K562 (cell line): ENCODE data around the gene C1orf174. TPM values are rescaled to one million over a fixed set of nuclear protein-coding genes. Genes with fewer than 3 reads are reported as not detected.
A peak's percentile ranks its signal among the peaks of the same experiment; 100 is the strongest.

Source experiments
- BRCA1 ChIP-seq, 2 experiments: fragments of 450-650 bp in 1 of 2; sonication (generic) in 1 of 2; formaldehyde crosslinking in 1 of 2; IDR thresholded peaks; 2 replicates each; pipeline versions ENCODE4 v1.5.0 to v1.6.1; 2017 to 2020; ENCODE audit warnings: mild to moderate bottlenecking in 1 of 2, missing genetic modification reagents in 1 of 2
- ETV1 ChIP-seq: fragments of 450-650 bp; conservative IDR thresholded peaks from 2 replicates; pipeline ENCODE4 v1.6.1; 2016; ENCODE audit warnings: missing genetic modification characterization, control low read depth, low read depth, missing compliant biosample characterization
- FOXJ2 ChIP-seq: fragments of 200-800 bp; sonication (Bioruptor generic); IDR thresholded peaks from 2 replicates; pipeline ENCODE4 v1.6.1; 2016; ENCODE audit warnings: missing genetic modification characterization, missing compliant biosample characterization
- HDAC8 ChIP-seq: fragments of 450-650 bp; IDR thresholded peaks from 2 replicates; pipeline ENCODE4 v1.6.1; 2016; ENCODE audit warnings: mild to moderate bottlenecking, missing genetic modification characterization, moderate library complexity, missing compliant biosample characterization
- HNRNPUL1 ChIP-seq: fragments of 200-400 bp; formaldehyde crosslinking; IDR thresholded peaks from 2 replicates; pipeline ENCODE4 v1.6.1; 2017; ENCODE audit warnings: low read length
- NEUROD1 ChIP-seq: fragments of 150-350 bp; IDR thresholded peaks from 2 replicates; pipeline ENCODE4 v1.6.1; 2014; ENCODE audit warnings: borderline replicate concordance, low read length, low read depth; ENCODE audit not compliant: partially characterized antibody
- NFYB ChIP-seq: IDR thresholded peaks from 2 replicates; pipeline ENCODE4 v1.6.1; 2011; ENCODE audit warnings: mild to moderate bottlenecking, moderate library complexity; ENCODE audit not compliant: insufficient read length; ENCODE audit errors: extremely low read depth
- PCBP1 ChIP-seq: fragments of 200-400 bp; formaldehyde crosslinking; IDR thresholded peaks from 2 replicates; pipeline ENCODE4 v1.6.1; 2018; ENCODE audit warnings: mild to moderate bottlenecking, low read depth, low read length; ENCODE audit not compliant: poor library complexity, severe bottlenecking
- PHF21A ChIP-seq: fragments of 450-650 bp; IDR thresholded peaks from 2 replicates; pipeline ENCODE4 v1.6.1; 2017; ENCODE audit warnings: low read depth, borderline replicate concordance
- RB1 ChIP-seq: fragments of 450-650 bp; IDR thresholded peaks from 2 replicates; pipeline ENCODE4 v1.6.1; 2017; ENCODE audit warnings: low read depth, mild to moderate bottlenecking
- SMARCA4 ChIP-seq: fragments of 450-650 bp; IDR thresholded peaks from 2 replicates; pipeline ENCODE4 v1.6.1; 2016
- SREBF1 ChIP-seq: fragments of 150-350 bp; IDR thresholded peaks from 2 replicates; pipeline ENCODE4 v1.6.1; 2014; ENCODE audit warnings: antibody characterized with exemption, low read depth, low read length, borderline replicate concordance
- ZKSCAN1 ChIP-seq: fragments of 150-350 bp; IDR thresholded peaks from 2 replicates; pipeline ENCODE4 v1.6.1; 2016; ENCODE audit warnings: low read depth, low read length
- ZNF586 ChIP-seq: fragments of 450-650 bp; formaldehyde crosslinking; conservative IDR thresholded peaks from 2 replicates; pipeline ENCODE4 v1.4.0; 2020; ENCODE audit warnings: mild to moderate bottlenecking, moderate library complexity
- polyA plus RNA-seq, 8 experiments: library from polyadenylated mRNA; depleted of rRNA in 4 of 8; stranded (reverse) in 5 of 8; unstranded in 3 of 8; fragments of >200 nt; fragmentation: Nextera tagmentation in 2 of 8; fragmentation: Illumina TruSeq in 1 of 8; extraction: Ambion mirVana in 2 of 8; extraction: Trizol in 1 of 8; gene quantifications; 2 replicates each; pipeline versions ENCODE4 v1.2.1 to v1.2.3, GENCODE V29; 2011 to 2014; ENCODE audit warnings: inconsistent platforms in 1 of 8, missing spikeins in 1 of 8
- total RNA-seq, 7 experiments: library from RNA; depleted of rRNA in 6 of 7; stranded (reverse); fragments of >200 nt in 6 of 7; fragmentation: Illumina TruSeq in 2 of 7; extraction: Trizol in 2 of 7; gene quantifications; 2 replicates each; pipeline versions ENCODE4 v1.2.1 to v1.2.3, GENCODE V29; 2011 to 2021; ENCODE audit warnings: low replicate concordance in 1 of 7
- TF ChIP-seq, protein P1 (sequence below): fragments of 200-600 bp; sonication (generic); IDR thresholded peaks from one replicate; pipeline ENCODE4 v1.6.1; 2012; ENCODE audit warnings: mild to moderate bottlenecking, low read depth, low read length, inconsistent platforms
- TF ChIP-seq, protein P2 (sequence below): fragments of 450-650 bp; IDR thresholded peaks from 2 replicates; pipeline ENCODE4 v1.6.1; 2016; ENCODE audit warnings: borderline replicate concordance

Gene C1orf174
- total and polyA plus RNA-seq, 9 of the 15 experiments (the other 6 are each of a cell fraction or from before 2014, with no cell fraction given) = 38.5 to 64.9 (median 45.4) TPM

GRCh38 chr1:3900969-3901529 is 977 bp upstream of the C1orf174 start (continued):
- TF ChIP-seq PCBP1 (no peak), SMARCA4 (no peak), ZKSCAN1 (no peak), NEUROD1 (peak; percentile 56), NFYB (peak; percentile 28), HNRNPUL1 (no peak), SREBF1 (no peak), BRCA1 (IDR thresholded peaks at IDR 0.05) (no peak), BRCA1 (CRISPR knock-in tag; IDR thresholded peaks at IDR 0.05) (no peak), ZNF586 (CRISPR knock-in tag) (no peak), PHF21A (no peak), ETV1 (tag) (no peak), HDAC8 (tag) (no peak), FOXJ2 (tag) (no peak), RB1 (peak; percentile 90)
- TF ChIP-seq, protein P1, sequence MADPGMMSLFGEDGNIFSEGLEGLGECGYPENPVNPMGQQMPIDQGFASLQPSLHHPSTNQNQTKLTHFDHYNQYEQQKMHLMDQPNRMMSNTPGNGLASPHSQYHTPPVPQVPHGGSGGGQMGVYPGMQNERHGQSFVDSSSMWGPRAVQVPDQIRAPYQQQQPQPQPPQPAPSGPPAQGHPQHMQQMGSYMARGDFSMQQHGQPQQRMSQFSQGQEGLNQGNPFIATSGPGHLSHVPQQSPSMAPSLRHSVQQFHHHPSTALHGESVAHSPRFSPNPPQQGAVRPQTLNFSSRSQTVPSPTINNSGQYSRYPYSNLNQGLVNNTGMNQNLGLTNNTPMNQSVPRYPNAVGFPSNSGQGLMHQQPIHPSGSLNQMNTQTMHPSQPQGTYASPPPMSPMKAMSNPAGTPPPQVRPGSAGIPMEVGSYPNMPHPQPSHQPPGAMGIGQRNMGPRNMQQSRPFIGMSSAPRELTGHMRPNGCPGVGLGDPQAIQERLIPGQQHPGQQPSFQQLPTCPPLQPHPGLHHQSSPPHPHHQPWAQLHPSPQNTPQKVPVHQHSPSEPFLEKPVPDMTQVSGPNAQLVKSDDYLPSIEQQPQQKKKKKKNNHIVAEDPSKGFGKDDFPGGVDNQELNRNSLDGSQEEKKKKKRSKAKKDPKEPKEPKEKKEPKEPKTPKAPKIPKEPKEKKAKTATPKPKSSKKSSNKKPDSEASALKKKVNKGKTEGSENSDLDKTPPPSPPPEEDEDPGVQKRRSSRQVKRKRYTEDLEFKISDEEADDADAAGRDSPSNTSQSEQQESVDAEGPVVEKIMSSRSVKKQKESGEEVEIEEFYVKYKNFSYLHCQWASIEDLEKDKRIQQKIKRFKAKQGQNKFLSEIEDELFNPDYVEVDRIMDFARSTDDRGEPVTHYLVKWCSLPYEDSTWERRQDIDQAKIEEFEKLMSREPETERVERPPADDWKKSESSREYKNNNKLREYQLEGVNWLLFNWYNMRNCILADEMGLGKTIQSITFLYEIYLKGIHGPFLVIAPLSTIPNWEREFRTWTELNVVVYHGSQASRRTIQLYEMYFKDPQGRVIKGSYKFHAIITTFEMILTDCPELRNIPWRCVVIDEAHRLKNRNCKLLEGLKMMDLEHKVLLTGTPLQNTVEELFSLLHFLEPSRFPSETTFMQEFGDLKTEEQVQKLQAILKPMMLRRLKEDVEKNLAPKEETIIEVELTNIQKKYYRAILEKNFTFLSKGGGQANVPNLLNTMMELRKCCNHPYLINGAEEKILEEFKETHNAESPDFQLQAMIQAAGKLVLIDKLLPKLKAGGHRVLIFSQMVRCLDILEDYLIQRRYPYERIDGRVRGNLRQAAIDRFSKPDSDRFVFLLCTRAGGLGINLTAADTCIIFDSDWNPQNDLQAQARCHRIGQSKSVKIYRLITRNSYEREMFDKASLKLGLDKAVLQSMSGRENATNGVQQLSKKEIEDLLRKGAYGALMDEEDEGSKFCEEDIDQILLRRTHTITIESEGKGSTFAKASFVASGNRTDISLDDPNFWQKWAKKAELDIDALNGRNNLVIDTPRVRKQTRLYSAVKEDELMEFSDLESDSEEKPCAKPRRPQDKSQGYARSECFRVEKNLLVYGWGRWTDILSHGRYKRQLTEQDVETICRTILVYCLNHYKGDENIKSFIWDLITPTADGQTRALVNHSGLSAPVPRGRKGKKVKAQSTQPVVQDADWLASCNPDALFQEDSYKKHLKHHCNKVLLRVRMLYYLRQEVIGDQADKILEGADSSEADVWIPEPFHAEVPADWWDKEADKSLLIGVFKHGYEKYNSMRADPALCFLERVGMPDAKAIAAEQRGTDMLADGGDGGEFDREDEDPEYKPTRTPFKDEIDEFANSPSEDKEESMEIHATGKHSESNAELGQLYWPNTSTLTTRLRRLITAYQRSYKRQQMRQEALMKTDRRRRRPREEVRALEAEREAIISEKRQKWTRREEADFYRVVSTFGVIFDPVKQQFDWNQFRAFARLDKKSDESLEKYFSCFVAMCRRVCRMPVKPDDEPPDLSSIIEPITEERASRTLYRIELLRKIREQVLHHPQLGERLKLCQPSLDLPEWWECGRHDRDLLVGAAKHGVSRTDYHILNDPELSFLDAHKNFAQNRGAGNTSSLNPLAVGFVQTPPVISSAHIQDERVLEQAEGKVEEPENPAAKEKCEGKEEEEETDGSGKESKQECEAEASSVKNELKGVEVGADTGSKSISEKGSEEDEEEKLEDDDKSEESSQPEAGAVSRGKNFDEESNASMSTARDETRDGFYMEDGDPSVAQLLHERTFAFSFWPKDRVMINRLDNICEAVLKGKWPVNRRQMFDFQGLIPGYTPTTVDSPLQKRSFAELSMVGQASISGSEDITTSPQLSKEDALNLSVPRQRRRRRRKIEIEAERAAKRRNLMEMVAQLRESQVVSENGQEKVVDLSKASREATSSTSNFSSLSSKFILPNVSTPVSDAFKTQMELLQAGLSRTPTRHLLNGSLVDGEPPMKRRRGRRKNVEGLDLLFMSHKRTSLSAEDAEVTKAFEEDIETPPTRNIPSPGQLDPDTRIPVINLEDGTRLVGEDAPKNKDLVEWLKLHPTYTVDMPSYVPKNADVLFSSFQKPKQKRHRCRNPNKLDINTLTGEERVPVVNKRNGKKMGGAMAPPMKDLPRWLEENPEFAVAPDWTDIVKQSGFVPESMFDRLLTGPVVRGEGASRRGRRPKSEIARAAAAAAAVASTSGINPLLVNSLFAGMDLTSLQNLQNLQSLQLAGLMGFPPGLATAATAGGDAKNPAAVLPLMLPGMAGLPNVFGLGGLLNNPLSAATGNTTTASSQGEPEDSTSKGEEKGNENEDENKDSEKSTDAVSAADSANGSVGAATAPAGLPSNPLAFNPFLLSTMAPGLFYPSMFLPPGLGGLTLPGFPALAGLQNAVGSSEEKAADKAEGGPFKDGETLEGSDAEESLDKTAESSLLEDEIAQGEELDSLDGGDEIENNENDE = no peak
- TF ChIP-seq, protein P2, sequence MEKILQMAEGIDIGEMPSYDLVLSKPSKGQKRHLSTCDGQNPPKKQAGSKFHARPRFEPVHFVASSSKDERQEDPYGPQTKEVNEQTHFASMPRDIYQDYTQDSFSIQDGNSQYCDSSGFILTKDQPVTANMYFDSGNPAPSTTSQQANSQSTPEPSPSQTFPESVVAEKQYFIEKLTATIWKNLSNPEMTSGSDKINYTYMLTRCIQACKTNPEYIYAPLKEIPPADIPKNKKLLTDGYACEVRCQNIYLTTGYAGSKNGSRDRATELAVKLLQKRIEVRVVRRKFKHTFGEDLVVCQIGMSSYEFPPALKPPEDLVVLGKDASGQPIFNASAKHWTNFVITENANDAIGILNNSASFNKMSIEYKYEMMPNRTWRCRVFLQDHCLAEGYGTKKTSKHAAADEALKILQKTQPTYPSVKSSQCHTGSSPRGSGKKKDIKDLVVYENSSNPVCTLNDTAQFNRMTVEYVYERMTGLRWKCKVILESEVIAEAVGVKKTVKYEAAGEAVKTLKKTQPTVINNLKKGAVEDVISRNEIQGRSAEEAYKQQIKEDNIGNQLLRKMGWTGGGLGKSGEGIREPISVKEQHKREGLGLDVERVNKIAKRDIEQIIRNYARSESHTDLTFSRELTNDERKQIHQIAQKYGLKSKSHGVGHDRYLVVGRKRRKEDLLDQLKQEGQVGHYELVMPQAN = peak; percentile 95
